ENCODE results near the gene PLEKHA7. TPM values are rescaled to one million over a fixed set of nuclear protein-coding genes. Genes with fewer than 3 reads are reported as not detected.

The PLEKHA7 gene
- polyA plus RNA-seq, 3 donors, result 11.9 to 18.7 (median 16.2) TPM

DNA sequence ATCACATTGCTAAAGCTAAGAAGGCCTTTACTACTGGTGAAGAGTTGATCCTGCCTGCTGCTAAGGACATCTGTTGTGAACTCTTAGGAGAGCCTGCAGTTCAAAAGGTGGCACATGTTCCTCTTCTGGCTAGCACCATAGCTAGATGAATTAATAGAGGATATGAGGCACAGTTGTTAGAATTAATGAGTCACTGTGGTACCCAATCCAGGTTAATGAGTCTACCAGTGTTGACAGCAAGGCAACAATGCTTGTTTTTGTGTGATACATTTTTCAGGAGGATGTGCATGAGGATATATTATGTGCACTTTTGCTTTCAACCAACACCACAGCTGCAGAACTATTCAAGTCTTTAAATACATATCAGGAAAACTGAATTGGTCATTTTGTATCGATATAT, 263.8 kb downstream of the PLEKHA7 start:
- 0 to 92% (median 57%) methylated on average over 1 of the region's 1 CpG for WGBS, 3 donors
- no peak overlapping the region for H3K27ac ChIP-seq (ENCODE audit: low read depth, low read length)

DNA sequence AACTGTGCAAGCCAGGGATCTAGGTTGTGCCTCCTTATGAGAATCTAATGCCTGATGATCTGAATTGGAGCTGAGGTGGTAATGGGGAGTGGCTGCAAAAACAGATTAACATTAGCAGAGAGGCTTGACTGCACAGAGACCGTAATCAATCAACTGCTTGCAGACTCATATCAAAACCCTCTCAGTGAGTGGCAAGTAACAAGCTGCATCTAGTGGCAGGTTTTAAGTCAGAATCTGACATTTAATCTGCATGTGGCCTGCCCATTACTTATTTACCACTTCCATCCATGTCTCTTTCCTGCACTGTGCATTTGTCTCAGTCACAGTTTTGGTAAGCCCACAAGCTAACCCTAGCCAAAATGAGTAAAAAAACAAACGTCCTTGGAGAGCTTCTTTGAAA, 264.5 kb downstream of the PLEKHA7 start:
- WGBS, 3 donors, result 66 to 76% (median 72%) methylated on average over 2 of the region's 2 CpGs
- no peak overlapping the region for H3K27ac ChIP-seq (ENCODE audit: low read depth, low read length)

DNA sequence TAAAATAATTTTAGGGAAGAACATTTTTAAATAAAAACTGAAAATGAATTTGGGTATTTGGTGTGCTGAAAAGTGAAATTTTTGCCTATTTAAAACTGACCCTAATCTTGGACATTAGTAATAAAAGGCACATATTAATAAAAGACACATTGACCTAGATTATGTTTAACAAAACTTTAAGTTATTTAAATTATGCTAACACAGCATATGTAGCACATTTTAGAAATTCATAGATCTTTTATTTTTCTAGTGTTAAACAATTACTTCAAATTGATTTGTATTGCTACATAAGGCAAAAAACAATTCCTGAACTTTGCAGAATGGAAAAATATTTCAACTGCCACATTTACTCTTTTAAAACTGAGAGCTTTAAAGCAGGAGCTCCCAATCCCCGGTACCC, 265.1 kb downstream of the PLEKHA7 start:
- H3K27ac ChIP-seq (ENCODE audit: low read depth, low read length), result no peak overlapping the region
- WGBS, 3 donors, result 95 to 100% (median 97%) methylated on average over 1 of the region's 1 CpG

DNA sequence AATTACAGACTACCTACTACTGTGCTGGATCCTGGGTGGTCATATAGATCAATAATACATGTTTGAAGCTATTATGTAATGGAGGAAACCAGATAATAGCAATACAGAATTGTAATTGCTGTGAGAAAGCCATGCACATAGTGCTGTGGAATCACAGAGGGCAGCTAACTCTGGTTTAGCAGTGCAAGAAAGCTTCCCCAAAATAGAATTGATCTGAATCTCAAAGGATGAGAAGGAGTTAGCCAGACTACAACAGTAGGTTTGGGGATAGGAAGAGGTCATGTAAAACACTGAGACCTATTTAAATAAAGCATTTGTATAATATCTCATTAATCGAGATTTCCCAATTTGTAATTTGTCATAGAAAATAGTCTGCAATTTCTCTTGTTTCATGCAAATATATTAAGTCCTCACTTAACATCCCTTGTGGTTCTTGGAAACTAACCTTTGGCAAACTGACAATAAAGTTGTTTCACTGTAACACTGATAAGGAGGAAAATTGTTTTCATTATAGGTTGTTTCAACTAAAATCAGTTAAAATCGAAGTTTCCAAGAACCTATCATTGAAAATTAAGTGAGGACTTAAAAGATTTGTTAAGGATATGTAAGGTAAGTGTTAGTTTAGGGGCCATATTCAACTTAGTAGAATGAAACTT, 268.1 kb downstream of the PLEKHA7 start:
- no peak overlapping the region for H3K27ac ChIP-seq (ENCODE audit: low read depth, low read length)
- WGBS, 3 donors, result 78 to 89% (median 83%) methylated on average over 2 of the region's 2 CpGs

DNA sequence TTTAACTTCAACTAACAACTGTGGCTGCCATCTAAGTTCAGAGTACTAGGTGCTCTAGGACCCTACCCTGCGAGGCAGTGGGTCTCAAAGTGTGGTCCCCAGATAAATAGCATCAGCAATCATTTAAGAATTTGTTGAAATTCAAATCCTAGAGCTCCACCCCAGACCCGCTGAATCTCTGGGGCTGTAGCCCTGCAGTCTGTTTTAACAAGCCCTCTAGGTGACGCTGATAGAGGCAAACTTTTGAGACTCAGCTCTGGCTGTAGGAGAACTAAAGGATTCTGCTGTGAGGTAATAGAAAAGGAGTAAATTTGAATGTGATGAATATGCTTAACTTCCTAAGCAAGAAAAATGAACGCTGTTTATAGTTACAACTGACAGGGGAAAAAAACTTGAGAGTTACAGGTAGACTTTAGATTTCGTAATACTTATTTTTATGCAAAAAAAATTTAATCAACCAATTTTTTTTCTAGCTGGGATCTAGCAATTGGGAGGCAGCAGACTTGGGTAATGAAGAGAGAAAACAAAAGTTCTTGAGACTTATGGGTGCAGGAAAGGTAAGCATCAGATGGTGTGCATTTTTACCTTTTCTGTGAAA, 270.0 kb downstream of the PLEKHA7 start:
- H3K27ac ChIP-seq (ENCODE audit: low read depth, low read length), result no peak overlapping the region
- WGBS, 3 donors, result 89 to 93% (median 92%) methylated on average over 5 of the region's 5 CpGs

DNA sequence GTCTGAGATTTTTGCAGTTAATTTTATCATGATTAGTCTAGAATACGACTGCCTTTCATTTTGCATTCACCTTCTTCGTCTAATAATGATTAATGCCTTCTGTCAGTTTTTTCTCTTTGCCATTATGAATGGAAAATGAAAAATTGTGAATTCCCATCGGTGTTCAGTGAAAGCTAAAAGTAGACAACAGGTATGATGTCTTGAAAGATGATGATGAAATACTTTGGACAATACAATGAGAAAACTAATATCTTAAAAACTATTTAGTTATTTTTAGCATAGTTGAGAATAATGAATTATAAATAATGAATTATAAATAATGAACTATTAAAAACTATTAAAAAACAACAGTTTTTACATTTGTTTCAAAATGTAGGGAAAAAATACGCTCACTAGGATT, 270.7 kb downstream of the PLEKHA7 start:
- WGBS, 3 donors, result 71 to 90% (median 89%) methylated on average over 4 of the region's 4 CpGs
- H3K27ac ChIP-seq (ENCODE audit: low read depth, low read length), result no peak overlapping the region

DNA sequence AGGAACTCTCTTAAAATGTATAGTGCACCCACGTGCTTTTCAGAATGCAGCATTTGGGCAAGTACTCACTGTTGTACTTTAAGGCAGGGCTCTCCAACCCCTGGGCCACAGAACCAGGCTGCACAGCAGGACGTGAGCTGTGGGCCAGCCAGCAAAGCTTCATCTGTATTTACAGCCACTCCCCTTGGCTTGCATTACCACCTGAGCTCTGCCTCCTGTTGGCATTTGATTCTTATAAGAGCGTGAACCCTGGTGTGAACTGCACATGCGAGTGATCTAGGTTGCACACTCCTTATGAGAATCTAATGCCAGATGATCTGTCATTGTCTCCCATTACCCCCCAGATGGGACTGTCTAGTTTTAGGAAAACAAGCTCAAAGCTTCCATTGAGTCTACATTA, 272.7 kb downstream of the PLEKHA7 start:
- 56 to 79% (median 76%) methylated on average over 4 of the region's 4 CpGs for WGBS, 3 donors
- H3K27ac ChIP-seq (ENCODE audit: low read depth, low read length), result no peak overlapping the region

DNA sequence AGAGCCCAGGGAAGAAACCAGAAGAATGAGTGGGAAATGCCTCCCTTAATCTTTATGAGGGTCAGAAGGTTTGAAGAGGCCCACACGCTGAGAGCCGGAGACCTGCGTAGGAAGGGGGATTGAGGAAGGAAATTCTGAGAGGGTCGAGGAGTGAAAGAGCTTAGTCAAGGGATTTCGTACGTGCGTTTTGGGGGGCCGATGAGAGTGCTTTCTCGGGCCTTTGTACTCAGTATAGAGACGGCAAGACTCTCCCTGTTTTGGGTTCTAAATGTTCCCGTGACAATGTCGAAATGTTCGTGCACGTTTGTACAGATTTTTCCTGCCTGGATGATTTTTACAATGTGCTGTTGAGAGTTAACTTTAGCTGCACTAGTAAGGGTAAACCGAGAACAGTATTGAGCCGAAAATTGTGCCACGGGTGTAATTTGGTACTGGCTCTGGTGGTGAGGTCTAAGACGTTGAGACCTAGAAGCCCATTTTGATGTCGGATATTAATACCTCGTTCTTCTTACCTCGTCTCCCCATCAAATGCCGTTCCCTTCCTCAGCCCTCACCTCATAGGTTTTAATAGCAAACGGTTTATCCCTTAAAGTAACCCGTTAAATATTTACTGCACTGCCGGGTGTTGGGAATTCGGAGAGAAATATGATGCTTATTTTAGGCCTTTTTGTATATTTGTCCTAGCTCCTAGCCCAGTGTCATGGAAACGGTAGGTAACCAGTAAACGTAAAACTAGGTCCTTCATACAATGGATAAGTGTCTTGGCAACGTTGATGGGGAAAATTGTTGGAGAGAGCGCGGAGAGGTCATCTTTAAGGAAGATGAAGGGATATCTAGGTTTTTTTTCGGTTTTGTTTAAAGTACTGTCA, 275.0 kb downstream of the PLEKHA7 start:
- WGBS, 3 donors, result 2 to 4% (median 4%) methylated on average over 32 of the region's 32 CpGs
- H3K27ac ChIP-seq (ENCODE audit: low read depth, low read length), result peak overlapping the region; percentile 21

DNA sequence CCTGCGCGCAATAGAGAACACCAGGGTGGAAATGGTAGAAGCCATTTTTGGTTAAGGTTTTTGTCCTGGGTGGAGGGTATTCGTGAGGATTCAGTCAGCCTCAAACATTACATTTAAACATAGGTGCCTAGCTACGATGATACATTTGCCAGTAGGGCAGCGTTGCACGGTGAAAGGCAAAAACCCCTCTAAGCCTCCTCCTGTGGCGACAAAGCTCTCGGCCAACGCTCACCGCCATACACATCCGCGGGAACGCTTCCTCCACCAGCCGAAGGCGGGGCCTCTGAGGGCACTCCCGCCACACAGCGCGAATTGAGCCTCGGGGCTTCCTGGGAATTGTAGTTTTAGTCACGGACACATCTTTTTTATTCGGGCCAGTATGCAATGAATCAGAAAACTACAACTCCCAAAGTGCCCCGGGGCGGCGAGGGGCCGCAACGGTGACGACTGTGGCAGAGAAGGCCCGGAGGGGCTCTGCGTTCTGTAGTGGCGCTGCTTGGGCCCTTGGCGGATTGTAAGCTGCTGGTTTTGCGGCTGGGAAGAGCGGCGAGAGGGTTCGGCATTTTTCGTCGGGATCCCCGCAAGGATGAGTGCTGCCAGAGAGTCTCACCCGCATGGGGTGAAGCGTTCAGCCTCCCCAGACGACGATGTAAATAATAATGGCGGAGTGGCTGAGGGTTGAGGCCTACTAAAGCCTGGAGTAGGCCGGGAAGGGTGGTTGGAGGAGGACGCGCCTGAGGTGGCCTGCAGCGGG, 275.8 kb downstream of the PLEKHA7 start, which contains the start of gene C11orf58:
TSS of gene C11orf58 (plus strand) at position 455 of the 754 bp plus-strand sequence. CDS start at position 587, 132 bp downstream.
- WGBS, 3 donors, result 1% methylated on average over 47 of the region's 47 CpGs
- H3K27ac ChIP-seq (ENCODE audit: low read depth, low read length), result peak within 1 kb of the TSS; percentile 28

DNA sequence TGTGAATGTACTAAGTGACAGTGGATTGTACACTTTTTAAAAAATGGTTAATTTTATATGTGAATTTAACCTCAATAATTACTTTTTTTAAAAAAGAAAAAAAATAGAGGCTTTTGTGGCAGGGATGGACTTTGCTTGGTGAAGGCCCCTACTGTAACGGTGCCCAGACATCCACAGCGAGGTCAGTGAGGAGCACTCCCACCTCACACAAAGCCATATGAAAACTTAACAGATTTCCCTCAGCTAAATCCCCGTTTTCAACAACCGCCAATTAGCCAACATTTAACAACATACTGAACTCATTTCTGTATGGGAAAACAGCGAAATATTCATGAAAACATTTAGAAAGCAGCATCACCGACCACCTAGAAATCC, 276.4 kb downstream of the PLEKHA7 start:
- 0 to 2% (median 0%) methylated on average over 6 of the region's 6 CpGs for WGBS, 3 donors
- H3K27ac ChIP-seq (ENCODE audit: low read depth, low read length), result peak overlapping the region; percentile 28

Other genes starting within 250 kb of the PLEKHA7 start
- 1,000 to 10,000 TPM; 1,441 to 3,380 (median 1,986) TPM for gene RPS13, start 63.3 kb upstream of the PLEKHA7 start, polyA plus RNA-seq
- gene PIK3C2A, start 193.6 kb upstream of the PLEKHA7 start, polyA plus RNA-seq, result 10 to 100 TPM in 2 of 3 donors, 1 to 10 TPM in 1; 6.2 to 16.8 (median 11.5) TPM